ENCODE results near the gene ADAM22.
"Not testable (repeated sequence)": the region's sequence is repeated elsewhere in the genome, so short reads cannot be mapped to it uniquely, and the experiment has no call there.

The ADAM22 gene

DNA sequence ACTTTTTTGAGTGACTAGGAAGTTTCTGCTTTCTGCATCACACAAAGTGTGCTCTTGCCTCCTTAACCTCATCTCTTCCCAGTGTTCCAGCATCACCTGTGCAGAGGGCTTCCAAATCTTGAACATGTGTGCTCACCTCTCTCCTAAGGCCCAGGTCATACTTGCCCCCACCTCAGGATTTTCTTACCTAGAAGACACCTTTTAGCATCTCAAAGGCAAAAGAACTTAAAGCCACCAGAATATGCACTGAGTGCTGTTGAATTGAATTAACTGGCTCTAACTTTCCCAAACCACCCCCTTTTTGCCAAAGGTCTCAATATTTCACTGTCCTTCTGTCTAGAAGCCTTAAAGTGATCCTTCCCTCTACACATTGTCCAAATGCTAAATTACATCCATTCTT lies 219.3 kb downstream of the ADAM22 start:
- Histone ChIP-seq H3K27ac (ENCODE audit: low read length) (no peak overlapping the region), H3K9me3 (ENCODE audit: insufficient read depth, low read length) (no peaks in the 10 kb centered on the region), H3K36me3 (replicated peaks; ENCODE audit: low read depth, low read length) (peaks cover 13% of the 10 kb centered on the region), H3K9ac (ENCODE audit: low read length) (no peak overlapping the region), H3K4me3 (ENCODE audit: low read length) (no peak overlapping the region), H4K20me1 (ENCODE audit: insufficient read depth, low read length) (no peaks in the 10 kb centered on the region), H3K4me1 (ENCODE audit: low read length) (no peaks in the 10 kb centered on the region), H3K79me2 (ENCODE audit: low read length) (no peaks in the 10 kb centered on the region), H3K27me3 (ENCODE audit: low read depth, low read length) (no peaks in the 10 kb centered on the region), H2AFZ (ENCODE audit: low read depth, low read length) (no peak overlapping the region), H3K4me2 (ENCODE audit: low read length) (no peak overlapping the region)
- TF ChIP-seq EZH2phosphoT487 (IDR thresholded peaks at IDR 0.05; ENCODE audit: low read depth) (no peak), CTCF (IDR thresholded peaks at IDR 0.05; ENCODE audit: low read depth, low read length) (no peak)

DNA sequence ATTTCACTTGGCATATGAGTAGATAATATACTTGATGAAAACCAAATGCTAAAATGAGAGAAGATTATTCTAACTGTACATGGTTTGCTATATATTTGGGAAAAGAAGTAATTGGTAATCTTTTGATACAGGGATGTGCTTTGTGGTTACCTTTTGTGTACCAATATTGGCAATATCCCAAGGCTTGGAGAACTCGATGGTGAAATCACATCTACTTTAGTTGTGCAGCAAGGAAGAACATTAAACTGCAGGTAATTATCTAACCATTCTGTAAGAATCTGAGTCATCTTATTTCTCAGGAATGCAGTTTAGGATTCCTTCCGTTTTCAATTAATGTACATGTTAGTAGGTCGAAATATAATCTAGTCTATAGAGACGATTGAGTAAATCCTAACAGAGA lies 221.7 kb downstream of the ADAM22 start:
- Histone ChIP-seq H3K27me3 (ENCODE audit: low read depth, low read length) (no peaks in the 10 kb centered on the region), H3K36me3 (replicated peaks; ENCODE audit: low read depth, low read length) (peaks cover 13% of the 10 kb centered on the region), H3K4me1 (ENCODE audit: low read length) (no peaks in the 10 kb centered on the region), H3K27ac (ENCODE audit: low read length) (no peak overlapping the region), H3K79me2 (ENCODE audit: low read length) (no peaks in the 10 kb centered on the region), H3K4me2 (ENCODE audit: low read length) (no peak overlapping the region), H3K9me3 (ENCODE audit: insufficient read depth, low read length) (no peaks in the 10 kb centered on the region), H2AFZ (ENCODE audit: low read depth, low read length) (no peak overlapping the region), H3K9ac (ENCODE audit: low read length) (no peak overlapping the region), H4K20me1 (ENCODE audit: insufficient read depth, low read length) (no peaks in the 10 kb centered on the region), H3K4me3 (ENCODE audit: low read length) (no peak overlapping the region)
- TF ChIP-seq CTCF (IDR thresholded peaks at IDR 0.05; ENCODE audit: low read depth, low read length) = no peak

- H3K27me3 ChIP-seq (ENCODE audit: low read depth, low read length) = no peaks in the 10 kb centered on the region
- TF ChIP-seq EZH2phosphoT487 (IDR thresholded peaks at IDR 0.05; ENCODE audit: low read depth) (no peak), CTCF (IDR thresholded peaks at IDR 0.05; ENCODE audit: low read depth, low read length) (no peak)
- H3K4me2 ChIP-seq (ENCODE audit: low read length) = no peak overlapping the region
- H3K4me1 ChIP-seq (ENCODE audit: low read length) = no peaks in the 10 kb centered on the region
- H3K4me3 ChIP-seq (ENCODE audit: low read length) = no peak overlapping the region
- no peak overlapping the region for H3K27ac ChIP-seq (ENCODE audit: low read length)
- peaks cover 13% of the 10 kb centered on the region for H3K36me3 ChIP-seq (replicated peaks; ENCODE audit: low read depth, low read length)
- no peak overlapping the region for H3K9ac ChIP-seq (ENCODE audit: low read length)
- H4K20me1 ChIP-seq (ENCODE audit: insufficient read depth, low read length) = no peaks in the 10 kb centered on the region
- no peak overlapping the region for H2AFZ ChIP-seq (ENCODE audit: low read depth, low read length)
- H3K79me2 ChIP-seq (ENCODE audit: low read length) = no peaks in the 10 kb centered on the region
- H3K9me3 ChIP-seq (ENCODE audit: insufficient read depth, low read length) = no peaks in the 10 kb centered on the region
Measured at GRCh38 chr7:88156356-88156755, 222.3 kb downstream of the ADAM22 start.

- H3K27me3 ChIP-seq (ENCODE audit: low read depth, low read length); H3K4me1 ChIP-seq (ENCODE audit: low read length); H4K20me1 ChIP-seq (ENCODE audit: insufficient read depth, low read length); H3K36me3 ChIP-seq (replicated peaks; ENCODE audit: low read depth, low read length); H2AFZ ChIP-seq (ENCODE audit: low read depth, low read length); H3K79me2 ChIP-seq (ENCODE audit: low read length); H3K9me3 ChIP-seq (ENCODE audit: insufficient read depth, low read length); H3K27ac ChIP-seq (ENCODE audit: low read length); H3K4me2 ChIP-seq (ENCODE audit: low read length); H3K4me3 ChIP-seq (ENCODE audit: low read length); H3K9ac ChIP-seq (ENCODE audit: low read length): not testable (repeated sequence)
Measured at GRCh38 chr7:88159741-88160140, 225.7 kb downstream of the ADAM22 start.

DNA sequence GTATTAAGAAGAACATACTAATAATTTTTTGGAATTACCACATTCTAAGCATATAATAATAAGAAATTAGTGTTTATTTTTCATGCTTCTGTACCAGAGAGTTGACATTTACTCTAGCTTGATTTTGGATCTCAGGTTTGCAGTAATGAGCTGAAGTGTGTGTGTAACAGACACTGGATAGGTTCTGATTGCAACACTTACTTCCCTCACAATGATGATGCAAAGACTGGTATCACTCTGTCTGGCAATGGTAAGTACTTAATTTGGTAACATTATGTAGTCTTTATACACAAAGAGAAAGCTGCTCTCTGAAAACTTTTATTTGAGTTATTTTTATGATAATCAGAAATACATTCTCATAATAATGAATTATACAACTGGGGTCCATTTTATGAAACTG lies 231.6 kb downstream of the ADAM22 start:
- Histone ChIP-seq H3K9me3 (ENCODE audit: insufficient read depth, low read length) (no peaks in the 10 kb centered on the region), H4K20me1 (ENCODE audit: insufficient read depth, low read length) (no peaks in the 10 kb centered on the region), H3K4me3 (ENCODE audit: low read length) (no peak overlapping the region), H3K79me2 (ENCODE audit: low read length) (no peaks in the 10 kb centered on the region), H2AFZ (ENCODE audit: low read depth, low read length) (no peak overlapping the region), H3K27me3 (ENCODE audit: low read depth, low read length) (no peaks in the 10 kb centered on the region), H3K27ac (ENCODE audit: low read length) (no peak overlapping the region), H3K9ac (ENCODE audit: low read length) (no peak overlapping the region), H3K4me2 (ENCODE audit: low read length) (no peak overlapping the region), H3K36me3 (replicated peaks; ENCODE audit: low read depth, low read length) (no peaks in the 10 kb centered on the region), H3K4me1 (ENCODE audit: low read length) (no peaks in the 10 kb centered on the region)
- TF ChIP-seq EZH2phosphoT487 (IDR thresholded peaks at IDR 0.05; ENCODE audit: low read depth) (no peak), CTCF (IDR thresholded peaks at IDR 0.05; ENCODE audit: low read depth, low read length) (no peak)

All from OCI-LY3 (cell line).